Tibial nerve (tissue), 4 donors: ENCODE data around the gene UTP14C. TPM values are rescaled to one million over a fixed set of nuclear protein-coding genes. Genes with fewer than 3 reads are reported as not detected.

Source experiments
- DNase-seq, 2 donors: peaks; one replicate each; pipeline ENCODE4 v3.0.0-alpha.2; 2019; ENCODE audit warnings: low spot score in 2 of 2
- H3K27ac ChIP-seq, 4 donors: fragments of 200-600 bp; sonication (generic) in 3 of 4; one replicate each; pipeline ENCODE4 v1.5.1; 2017 to 2019; ENCODE audit warnings: mild to moderate bottlenecking in 1 of 4
- H3K27me3 ChIP-seq, 2 donors: fragments of 200-600 bp; sonication (generic) in 1 of 2; one replicate each; pipeline versions ENCODE4 v1.5.1 to v1.6.0; 2017 to 2019
- H3K36me3 ChIP-seq, 3 donors: fragments of 200-600 bp; sonication (generic); one replicate each; pipeline ENCODE4 v1.5.1; 2018 to 2019
- H3K4me1 ChIP-seq, 4 donors: fragments of 200-600 bp; sonication (generic) in 3 of 4; one replicate each; pipeline ENCODE4 v1.5.1; 2017 to 2019
- H3K4me3 ChIP-seq, 4 donors: fragments of 200-600 bp; sonication (generic) in 3 of 4; one replicate each; pipeline ENCODE4 v1.5.1; 2017 to 2019; ENCODE audit warnings: mild to moderate bottlenecking in 1 of 4, moderate library complexity in 1 of 4
- H3K9me3 ChIP-seq, 4 donors: fragments of 200-600 bp; sonication (generic) in 3 of 4; one replicate each; pipeline ENCODE4 v1.5.1; 2017 to 2019
- CTCF ChIP-seq, 5 experiments: fragments of 200-600 bp in 3 of 5; fragments of 450-650 bp in 2 of 5; sonication (generic) in 3 of 5; IDR thresholded peaks; one replicate each; pipeline ENCODE4 v1.5.1; 2016 to 2019; ENCODE audit warnings: antibody characterized with exemption in 5 of 5, mild to moderate bottlenecking in 3 of 5, moderate library complexity in 2 of 5
- EP300 ChIP-seq, 2 donors: sonication (generic); formaldehyde crosslinking; IDR thresholded peaks; one replicate each; pipeline ENCODE4 v1.6.1; 2017; ENCODE audit warnings: antibody characterized with exemption in 2 of 2, mild to moderate bottlenecking in 1 of 2
- POLR2A ChIP-seq, 2 donors: fragments of 450-650 bp; IDR thresholded peaks; one replicate each; pipeline ENCODE4 v1.6.1; 2017; ENCODE audit warnings: antibody characterized with exemption in 2 of 2, mild to moderate bottlenecking in 2 of 2, moderate library complexity in 2 of 2
- WGBS, 2 donors: methylation state at CpG; one replicate each; pipeline ENCODE4 v1.1.5; 2018; 5-methylcytosine and 5-hydroxymethylcytosine counted together
- total RNA-seq, 4 donors: library from RNA; depleted of rRNA; stranded (reverse); fragments of >200 nt; gene quantifications; one replicate each; pipeline ENCODE4 v1.1.0, GENCODE V29; 2016

Gene UTP14C
- total RNA-seq, 4 donors from 2014 or later: 14.9 to 26.7 (median 19.6) TPM

GRCh38 chr13:52010890-52011631, 13.4 kb upstream of the UTP14C start, which contains the start of gene ATP7B:
ATP7B (minus strand) TSS chr13:52011450; CDS start chr13:52011337, 113 bp downstream.
- Histone ChIP-seq H3K36me3 (peaks cover 0 to 8% (median 0%) of the 10 kb centered on the region in 3 donors), H3K4me1 (peaks cover 4 to 38% (median 9%) of the 10 kb centered on the region in 4 donors), H3K27ac (peak within 1 kb of the TSS in 3 of 4 donors; percentile 64 to 82 (median 74)), H3K4me3 (peak within 1 kb of the TSS; percentile 71 to 94 (median 82)), H3K27me3 (no peaks in the 10 kb centered on the region), H3K9me3 (no peaks in the 10 kb centered on the region)
- no peak for TF ChIP-seq EP300 (IDR thresholded peaks at IDR 0.05)
- no peak for TF ChIP-seq CTCF (IDR thresholded peaks at IDR 0.05)
- TF ChIP-seq POLR2A (IDR thresholded peaks at IDR 0.05): no peak
- DNase-seq: no peak
- WGBS, 2 donors: 4 to 5% methylated on average over 27 to 35 of the region's 46 CpGs

GRCh38 chr13:52011632-52012511, 12.6 kb upstream of the UTP14C start, which contains the start of gene ALG11:
ALG11 (plus strand) TSS chr13:52012398; CDS start chr13:52012419, 21 bp downstream.
- DNase-seq: peak; percentile 99
- Histone ChIP-seq H3K4me1 (peaks cover 4 to 38% (median 9%) of the 10 kb centered on the region in 4 donors), H3K4me3 (peak within 1 kb of the TSS; percentile 71 to 94 (median 82)), H3K27ac (peak within 1 kb of the TSS; percentile 44 to 82 (median 69)), H3K36me3 (peaks cover 0 to 16% (median 0%) of the 10 kb centered on the region in 3 donors), H3K27me3 (no peaks in the 10 kb centered on the region), H3K9me3 (no peaks in the 10 kb centered on the region)
- WGBS, 2 donors: 0 to 1% methylated on average over 37 to 67 of the region's 82 CpGs
- peak; percentile 68 to 73 for TF ChIP-seq EP300 (IDR thresholded peaks at IDR 0.05)
- TF ChIP-seq POLR2A (IDR thresholded peaks at IDR 0.05): peak in 1 of 2 donors; percentile 33
- no peak for TF ChIP-seq CTCF (IDR thresholded peaks at IDR 0.05)

GRCh38 chr13:52012512-52012836, 12.0 kb upstream of the UTP14C start:
- Histone ChIP-seq H3K9me3 (no peaks in the 10 kb centered on the region), H3K4me3 (peak overlapping the region; percentile 71 to 94 (median 82)), H3K27ac (peak overlapping the region; percentile 26 to 82 (median 54)), H3K4me1 (peaks cover 4 to 38% (median 9%) of the 10 kb centered on the region in 4 donors), H3K27me3 (no peaks in the 10 kb centered on the region), H3K36me3 (peaks cover 0 to 22% (median 0%) of the 10 kb centered on the region in 3 donors)
- TF ChIP-seq CTCF (IDR thresholded peaks at IDR 0.05) (no peak), POLR2A (IDR thresholded peaks at IDR 0.05) (no peak), EP300 (IDR thresholded peaks at IDR 0.05) (no peak)
- 0 to 1% methylated on average over 8 of the region's 8 CpGs for WGBS, 2 donors
- DNase-seq: no peak

DNA sequence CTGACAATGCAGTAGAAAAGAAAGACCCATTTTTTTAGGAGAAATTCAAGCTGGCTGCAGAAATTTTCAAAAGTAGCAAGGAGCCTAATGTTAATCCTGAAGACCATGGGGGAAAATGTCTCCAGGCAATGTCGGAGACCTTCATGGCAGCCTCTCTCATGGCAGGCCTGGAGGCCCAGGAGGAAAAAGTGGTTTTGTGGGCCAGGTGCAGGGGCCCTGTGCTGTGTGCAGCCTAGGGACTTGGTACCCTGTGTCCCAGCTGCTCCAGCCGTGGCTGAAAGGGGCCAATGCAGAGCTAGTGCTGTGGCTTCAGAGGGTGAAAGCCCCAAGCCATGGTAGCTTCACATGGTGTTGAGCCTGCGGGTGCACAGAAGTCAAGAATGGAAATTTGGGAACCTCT, 8.2 kb upstream of the UTP14C start:
- H3K27ac ChIP-seq: no peak overlapping the region
- 96% methylated on average over 3 of the region's 3 CpGs for WGBS, 2 donors

GRCh38 chr13:52020191-52020590, 4.3 kb upstream of the UTP14C start:
- 95 to 96% methylated on average over 3 of the region's 3 CpGs for WGBS, 2 donors
- Histone ChIP-seq H3K4me1 (no peaks in the 10 kb centered on the region), H3K9me3 (peaks cover 0 to 2% (median 0%) of the 10 kb centered on the region in 4 donors), H3K4me3 (no peak overlapping the region), H3K27me3 (no peaks in the 10 kb centered on the region), H3K27ac (no peak overlapping the region), H3K36me3 (peaks cover 0 to 96% (median 0%) of the 10 kb centered on the region in 3 donors)
- TF ChIP-seq EP300 (IDR thresholded peaks at IDR 0.05) (no peak), POLR2A (IDR thresholded peaks at IDR 0.05) (no peak), CTCF (IDR thresholded peaks at IDR 0.05) (no peak)
- DNase-seq: no peak

More for the DNA sequence above, 8.2 kb upstream of the UTP14C start:
- Histone ChIP-seq H3K4me3 (no peak overlapping the region), H3K4me1 (peaks cover 4 to 24% (median 9%) of the 10 kb centered on the region in 4 donors), H3K27me3 (no peaks in the 10 kb centered on the region), H3K9me3 (no peaks in the 10 kb centered on the region), H3K36me3 (peaks cover 0 to 57% (median 0%) of the 10 kb centered on the region in 3 donors)
- TF ChIP-seq EP300 (IDR thresholded peaks at IDR 0.05) (no peak), POLR2A (IDR thresholded peaks at IDR 0.05) (no peak)
- no peak for DNase-seq
